ENCODE measurements around the gene PPP1R3C.

The PPP1R3C gene

GRCh38 chr10:91582153-91582554 is 50.7 kb downstream of the PPP1R3C start:
- TF ChIP-seq CTCF (IDR thresholded peaks at IDR 0.05; ENCODE audit: insufficient read depth, low read length, missing control alignments) = no peak
- ChIA-PET POLR2A (interaction anchor here (0.7 kb wide), 1 partner anchor 51 kb away, joined by 4 read pairs; the partner anchor contains the start of gene PPP1R3C), CTCF (interaction anchor here (1.0 to 1.2 kb wide), 2 partner anchors 9 to 30 kb away, joined by 3 read pairs; no protein-coding TSS in a partner anchor)
- DNase-seq (ENCODE audit: low read depth, low spot score) = no peak
- H3K4me3 ChIP-seq (ENCODE audit: low read depth, low read length) = no peak overlapping the region

GRCh38 chr10:91579329-91579985 is 53.4 kb downstream of the PPP1R3C start:
- no peak for DNase-seq (ENCODE audit: low read depth, low spot score)
- H3K4me3 ChIP-seq (ENCODE audit: low read depth, low read length) = no peak overlapping the region
- POLR2A ChIA-PET = interaction anchor here (0.6 to 2.1 kb wide), 10 partner anchors 8 to 53 kb away, joined by 3 to 23 read pairs (median 5); partner anchors contain the start of gene PPP1R3C
- TF ChIP-seq CTCF (IDR thresholded peaks at IDR 0.05; ENCODE audit: insufficient read depth, low read length, missing control alignments) = no peak
- CTCF ChIA-PET = interaction anchor here (0.5 to 2.7 kb wide), 10 partner anchors 9 to 354 kb away, joined by 3 to 10 read pairs (median 3); no protein-coding TSS in a partner anchor

Data from AG04449 (cell line).